WTC11 (cell line): Measurements from ENCODE around the gene C5AR1. TPM values are rescaled to one million over a fixed set of nuclear protein-coding genes. Genes with fewer than 3 reads are reported as not detected.

Experiments
- ATAC-seq: fragments of 200-7000 bp; cut with Tn5 transposase; 2 replicates; pipeline ENCODE4 v1.10.0; 2021; ENCODE audit warnings: mild to moderate bottlenecking, moderate library complexity
- CTCF ChIA-PET: fragments of 300-600 bp; sonication (Branson Sonifier 250); formaldehyde crosslinking; loops from one replicate; lab custom pipeline; 2021; ENCODE audit warnings: antibody characterized with exemption; lab: Charles Lee
- POLR2A ChIA-PET: fragments of 350-600 bp; sonication (Branson Sonifier 250); formaldehyde crosslinking; loops from one replicate; lab custom pipeline; 2021; ENCODE audit warnings: antibody characterized with exemption; lab: Charles Lee
- DNase-seq: peaks from one replicate; pipeline ENCODE4 v3.0.0; 2021; ENCODE audit warnings: low spot score
- H3K27ac Mint-ChIP-seq: 2 replicates; pipeline ENCODE4 v1.8.0; 2021; ENCODE audit warnings: mixed read lengths
- H3K27me3 Mint-ChIP-seq: 2 replicates; pipeline ENCODE4 v1.8.0; 2021; ENCODE audit warnings: low read depth, mild to moderate bottlenecking, moderate library complexity, mixed read lengths
- H3K36me3 Mint-ChIP-seq: 2 replicates; pipeline ENCODE4 v1.8.0; 2021; ENCODE audit warnings: mixed read lengths
- H3K4me1 Mint-ChIP-seq: 2 replicates; pipeline ENCODE4 v1.8.0; 2022; ENCODE audit warnings: mixed read lengths
- H3K4me3 Mint-ChIP-seq: 2 replicates; pipeline ENCODE4 v1.8.0; 2021; ENCODE audit warnings: mild to moderate bottlenecking, moderate library complexity, mixed read lengths
- H3K9me3 Mint-ChIP-seq: 2 replicates; pipeline ENCODE4 v1.8.0; 2021; ENCODE audit warnings: mixed read lengths
- AR ChIP-seq: fragments of 250-450 bp; sonication (Bioruptor Pico); IDR thresholded peaks from 2 replicates; pipeline ENCODE4 v1.9.0; 2021; ENCODE audit warnings: mild to moderate bottlenecking
- CREB1 ChIP-seq: sonication (generic); formaldehyde crosslinking; IDR thresholded peaks from 2 replicates; pipeline ENCODE4 v1.8.0; 2023; ENCODE audit warnings: mild to moderate bottlenecking, missing genetic modification reagents
- CREM ChIP-seq: sonication (generic); formaldehyde crosslinking; IDR thresholded peaks from 2 replicates; pipeline ENCODE4 v1.8.1; 2022; ENCODE audit warnings: mild to moderate bottlenecking, missing genetic modification reagents, moderate library complexity
- CTCF ChIP-seq: fragments of 200-600 bp; IDR thresholded peaks from 2 replicates; pipeline ENCODE4 v1.8.0; 2022; ENCODE audit warnings: antibody characterized with exemption
- ETV6 ChIP-seq: sonication (generic); formaldehyde crosslinking; IDR thresholded peaks from 2 replicates; pipeline ENCODE4 v1.8.1; 2022; ENCODE audit warnings: mild to moderate bottlenecking, missing genetic modification reagents
- FOXJ3 ChIP-seq: sonication (generic); formaldehyde crosslinking; IDR thresholded peaks from 2 replicates; pipeline ENCODE4 v1.9.0; 2021; ENCODE audit warnings: missing genetic modification reagents, mild to moderate bottlenecking, borderline replicate concordance
- GTF2I ChIP-seq: fragments of 250-450 bp; sonication (Bioruptor Pico); conservative IDR thresholded peaks from 2 replicates; pipeline ENCODE4 v1.4.0; 2021; ENCODE audit warnings: mild to moderate bottlenecking
- HMGA2 ChIP-seq: fragments of 250-450 bp; sonication (Bioruptor Pico); IDR thresholded peaks from 2 replicates; pipeline ENCODE4 v1.4.0; 2021; ENCODE audit warnings: mild to moderate bottlenecking, moderate library complexity
- JAZF1 ChIP-seq: fragments of 250-450 bp; sonication (Bioruptor Pico); IDR thresholded peaks from 2 replicates; pipeline ENCODE4 v1.9.0; 2021; ENCODE audit warnings: moderate library complexity, mild to moderate bottlenecking, inconsistent platforms
- KAT7 ChIP-seq: sonication (generic); formaldehyde crosslinking; IDR thresholded peaks from 2 replicates; pipeline ENCODE4 v1.8.1; 2023; ENCODE audit warnings: missing genetic modification reagents, mild to moderate bottlenecking, borderline replicate concordance
- MYBL2 ChIP-seq: sonication (generic); formaldehyde crosslinking; IDR thresholded peaks from 2 replicates; pipeline ENCODE4 v1.8.1; 2023; ENCODE audit warnings: mild to moderate bottlenecking, moderate library complexity, missing genetic modification reagents
- NFE2L1 ChIP-seq: sonication (generic); formaldehyde crosslinking; IDR thresholded peaks from 2 replicates; pipeline ENCODE4 v1.8.1; 2023; ENCODE audit warnings: missing genetic modification reagents
- NFYB ChIP-seq: sonication (generic); formaldehyde crosslinking; conservative IDR thresholded peaks from 2 replicates; pipeline ENCODE4 v1.8.0; 2022; ENCODE audit warnings: low read depth, missing genetic modification reagents
- OVOL2 ChIP-seq: fragments of 250-450 bp; sonication (Bioruptor Pico); IDR thresholded peaks from 2 replicates; pipeline ENCODE4 v1.9.0; 2021; ENCODE audit warnings: mild to moderate bottlenecking, borderline replicate concordance
- RORB ChIP-seq: fragments of 250-450 bp; sonication (Bioruptor Pico); IDR thresholded peaks from 2 replicates; pipeline ENCODE4 v1.9.0; 2021; ENCODE audit warnings: mild to moderate bottlenecking
- SMAD3 ChIP-seq: sonication (generic); formaldehyde crosslinking; IDR thresholded peaks from 2 replicates; pipeline ENCODE4 v1.8.0; 2022; ENCODE audit warnings: missing genetic modification reagents, mild to moderate bottlenecking, borderline replicate concordance
- TCF7 ChIP-seq: sonication (generic); formaldehyde crosslinking; IDR thresholded peaks from 2 replicates; pipeline ENCODE4 v1.8.0; 2022; ENCODE audit warnings: mild to moderate bottlenecking, low read depth, missing genetic modification reagents, moderate library complexity
- ZNF121 ChIP-seq: sonication (generic); formaldehyde crosslinking; IDR thresholded peaks from 2 replicates; pipeline ENCODE4 v1.8.0; 2023; ENCODE audit warnings: missing genetic modification reagents
- ZNF263 ChIP-seq: sonication (generic); formaldehyde crosslinking; IDR thresholded peaks from 2 replicates; pipeline ENCODE4 v1.8.1; 2022; ENCODE audit warnings: low read depth, mild to moderate bottlenecking, moderate library complexity, missing genetic modification reagents
- ZNF416 ChIP-seq: fragments of 250-450 bp; sonication (Bioruptor Pico); IDR thresholded peaks from 2 replicates; pipeline ENCODE4 v1.9.0; 2021; ENCODE audit warnings: mild to moderate bottlenecking, inconsistent platforms
- ZSCAN18 ChIP-seq: fragments of 250-450 bp; sonication (Bioruptor Pico); IDR thresholded peaks from 2 replicates; pipeline ENCODE4 v2.1.2; 2022; ENCODE audit warnings: mild to moderate bottlenecking, moderate library complexity
- total RNA-seq: library from RNA; stranded (reverse); gene quantifications from 3 replicates; pipeline ENCODE4 v1.2.3, GENCODE V29; 2021
- TF ChIP-seq, protein P1 (sequence below): fragments of 250-450 bp; sonication (Bioruptor Pico); IDR thresholded peaks from 2 replicates; pipeline ENCODE4 v1.9.0; 2021; ENCODE audit warnings: mild to moderate bottlenecking, borderline replicate concordance
- TF ChIP-seq, protein P2 (sequence below): sonication (generic); formaldehyde crosslinking; IDR thresholded peaks from 2 replicates; pipeline ENCODE4 v1.8.0; 2022; ENCODE audit warnings: mild to moderate bottlenecking, missing genetic modification reagents
- TF ChIP-seq, protein P3 (sequence below): sonication (generic); formaldehyde crosslinking; IDR thresholded peaks from 2 replicates; pipeline ENCODE4 v1.8.1; 2022; ENCODE audit warnings: missing genetic modification reagents, borderline replicate concordance
- TF ChIP-seq, protein P4 (sequence below): sonication (generic); formaldehyde crosslinking; IDR thresholded peaks from 2 replicates; pipeline ENCODE4 v1.8.0; 2022; ENCODE audit warnings: mild to moderate bottlenecking, missing genetic modification reagents

C5AR1 gene
- total RNA-seq, 1 experiment from 2014 or later = 0.28 TPM

DNA sequence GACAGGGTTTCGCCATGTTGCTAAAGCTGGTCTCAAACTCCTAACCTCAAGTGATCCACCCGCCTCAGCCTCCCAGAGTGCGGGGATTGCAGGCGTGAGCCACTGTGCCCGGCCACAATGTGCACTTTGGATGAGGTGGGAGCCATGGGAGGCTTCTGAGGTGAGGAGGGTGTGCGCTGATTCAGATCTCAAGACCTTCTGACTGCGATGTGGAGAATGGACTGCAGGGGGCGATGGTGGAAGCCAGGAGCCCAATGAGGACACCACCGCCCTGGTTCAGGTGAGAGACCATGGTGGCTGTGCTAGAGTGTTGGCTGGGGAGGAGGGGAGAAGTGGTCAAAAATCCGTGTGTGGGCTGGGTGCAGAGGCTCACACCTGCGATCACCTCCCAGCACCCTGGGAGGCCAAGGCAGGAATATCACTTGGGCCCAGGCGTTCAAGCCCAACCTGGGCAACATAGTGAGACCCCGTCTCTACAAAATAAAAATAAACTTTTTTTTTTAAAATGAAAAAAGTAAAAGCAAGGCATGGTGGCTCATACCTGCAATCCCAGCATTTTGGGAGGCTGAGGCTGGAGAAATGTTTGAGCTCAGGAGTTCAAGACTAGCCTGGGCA, 29.4 kb upstream of the C5AR1 start:
- DNase-seq (peak; percentile 87), ATAC-seq (peak; percentile 80)
- Mint-ChIP-seq H3K9me3 (no peaks in the 10 kb centered on the region), H3K27ac (no peak overlapping the region), H3K4me1 (peaks cover 5% of the 10 kb centered on the region; the same call in 1 of the 2 replicates), H3K36me3 (no peaks in the 10 kb centered on the region), H3K27me3 (peaks cover 21% of the 10 kb centered on the region), H3K4me3 (no peak overlapping the region)
- POLR2A ChIA-PET = no interaction called here
- CTCF ChIA-PET = interaction anchor here (0.6 kb wide), 1 partner anchor 43 kb away, joined by 4 read pairs; no protein-coding TSS in a partner anchor
- TF ChIP-seq NFYB (no peak), TCF7 (no peak), ZNF121 (CRISPR knock-in tag) (peak; percentile 87; the same call in 1 of the 2 replicates), GTF2I (CRISPR knock-in tag) (peak; percentile 91), OVOL2 (no peak), KAT7 (CRISPR knock-in tag) (no peak), FOXJ3 (CRISPR knock-in tag) (no peak), ETV6 (CRISPR knock-in tag) (no peak), HMGA2 (no peak), CTCF (peak; percentile 46; the same call in 1 of the 2 replicates), CREB1 (no peak), ZNF263 (no peak), CREM (no peak), JAZF1 (CRISPR knock-in tag) (no peak), ZNF416 (CRISPR knock-in tag) (no peak), AR (CRISPR knock-in tag) (no peak), SMAD3 (CRISPR knock-in tag) (no peak), NFE2L1 (no peak), ZSCAN18 (CRISPR knock-in tag) (0 out of 2 replicates have a peak, but pooled peaks have one; percentile 26), RORB (CRISPR knock-in tag) (no peak), MYBL2 (CRISPR knock-in tag) (no peak)
- TF ChIP-seq, protein P1, sequence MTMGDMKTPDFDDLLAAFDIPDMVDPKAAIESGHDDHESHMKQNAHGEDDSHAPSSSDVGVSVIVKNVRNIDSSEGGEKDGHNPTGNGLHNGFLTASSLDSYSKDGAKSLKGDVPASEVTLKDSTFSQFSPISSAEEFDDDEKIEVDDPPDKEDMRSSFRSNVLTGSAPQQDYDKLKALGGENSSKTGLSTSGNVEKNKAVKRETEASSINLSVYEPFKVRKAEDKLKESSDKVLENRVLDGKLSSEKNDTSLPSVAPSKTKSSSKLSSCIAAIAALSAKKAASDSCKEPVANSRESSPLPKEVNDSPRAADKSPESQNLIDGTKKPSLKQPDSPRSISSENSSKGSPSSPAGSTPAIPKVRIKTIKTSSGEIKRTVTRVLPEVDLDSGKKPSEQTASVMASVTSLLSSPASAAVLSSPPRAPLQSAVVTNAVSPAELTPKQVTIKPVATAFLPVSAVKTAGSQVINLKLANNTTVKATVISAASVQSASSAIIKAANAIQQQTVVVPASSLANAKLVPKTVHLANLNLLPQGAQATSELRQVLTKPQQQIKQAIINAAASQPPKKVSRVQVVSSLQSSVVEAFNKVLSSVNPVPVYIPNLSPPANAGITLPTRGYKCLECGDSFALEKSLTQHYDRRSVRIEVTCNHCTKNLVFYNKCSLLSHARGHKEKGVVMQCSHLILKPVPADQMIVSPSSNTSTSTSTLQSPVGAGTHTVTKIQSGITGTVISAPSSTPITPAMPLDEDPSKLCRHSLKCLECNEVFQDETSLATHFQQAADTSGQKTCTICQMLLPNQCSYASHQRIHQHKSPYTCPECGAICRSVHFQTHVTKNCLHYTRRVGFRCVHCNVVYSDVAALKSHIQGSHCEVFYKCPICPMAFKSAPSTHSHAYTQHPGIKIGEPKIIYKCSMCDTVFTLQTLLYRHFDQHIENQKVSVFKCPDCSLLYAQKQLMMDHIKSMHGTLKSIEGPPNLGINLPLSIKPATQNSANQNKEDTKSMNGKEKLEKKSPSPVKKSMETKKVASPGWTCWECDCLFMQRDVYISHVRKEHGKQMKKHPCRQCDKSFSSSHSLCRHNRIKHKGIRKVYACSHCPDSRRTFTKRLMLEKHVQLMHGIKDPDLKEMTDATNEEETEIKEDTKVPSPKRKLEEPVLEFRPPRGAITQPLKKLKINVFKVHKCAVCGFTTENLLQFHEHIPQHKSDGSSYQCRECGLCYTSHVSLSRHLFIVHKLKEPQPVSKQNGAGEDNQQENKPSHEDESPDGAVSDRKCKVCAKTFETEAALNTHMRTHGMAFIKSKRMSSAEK (CRISPR knock-in tag) = no peak
- TF ChIP-seq, protein P2, sequence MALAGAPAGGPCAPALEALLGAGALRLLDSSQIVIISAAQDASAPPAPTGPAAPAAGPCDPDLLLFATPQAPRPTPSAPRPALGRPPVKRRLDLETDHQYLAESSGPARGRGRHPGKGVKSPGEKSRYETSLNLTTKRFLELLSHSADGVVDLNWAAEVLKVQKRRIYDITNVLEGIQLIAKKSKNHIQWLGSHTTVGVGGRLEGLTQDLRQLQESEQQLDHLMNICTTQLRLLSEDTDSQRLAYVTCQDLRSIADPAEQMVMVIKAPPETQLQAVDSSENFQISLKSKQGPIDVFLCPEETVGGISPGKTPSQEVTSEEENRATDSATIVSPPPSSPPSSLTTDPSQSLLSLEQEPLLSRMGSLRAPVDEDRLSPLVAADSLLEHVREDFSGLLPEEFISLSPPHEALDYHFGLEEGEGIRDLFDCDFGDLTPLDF = no peak
- TF ChIP-seq, protein P3, sequence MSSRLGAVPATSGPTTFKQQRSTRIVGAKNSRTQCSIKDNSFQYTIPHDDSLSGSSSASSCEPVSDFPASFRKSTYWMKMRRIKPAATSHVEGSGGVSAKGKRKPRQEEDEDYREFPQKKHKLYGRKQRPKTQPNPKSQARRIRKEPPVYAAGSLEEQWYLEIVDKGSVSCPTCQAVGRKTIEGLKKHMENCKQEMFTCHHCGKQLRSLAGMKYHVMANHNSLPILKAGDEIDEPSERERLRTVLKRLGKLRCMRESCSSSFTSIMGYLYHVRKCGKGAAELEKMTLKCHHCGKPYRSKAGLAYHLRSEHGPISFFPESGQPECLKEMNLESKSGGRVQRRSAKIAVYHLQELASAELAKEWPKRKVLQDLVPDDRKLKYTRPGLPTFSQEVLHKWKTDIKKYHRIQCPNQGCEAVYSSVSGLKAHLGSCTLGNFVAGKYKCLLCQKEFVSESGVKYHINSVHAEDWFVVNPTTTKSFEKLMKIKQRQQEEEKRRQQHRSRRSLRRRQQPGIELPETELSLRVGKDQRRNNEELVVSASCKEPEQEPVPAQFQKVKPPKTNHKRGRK (CRISPR knock-in tag) = no peak
- TF ChIP-seq, protein P4, sequence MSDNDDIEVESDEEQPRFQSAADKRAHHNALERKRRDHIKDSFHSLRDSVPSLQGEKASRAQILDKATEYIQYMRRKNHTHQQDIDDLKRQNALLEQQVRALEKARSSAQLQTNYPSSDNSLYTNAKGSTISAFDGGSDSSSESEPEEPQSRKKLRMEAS (CRISPR knock-in tag) = no peak
